Right atrium auricular region (tissue), 2 donors: ENCODE results near the gene POFUT2. TPM values are rescaled to one million over a fixed set of nuclear protein-coding genes. Genes with fewer than 3 reads are reported as not detected.

Experiments
- DNase-seq: peaks from one replicate; pipeline ENCODE4 v3.0.0-alpha.2; 2019; ENCODE audit warnings: low spot score
- H3K27ac ChIP-seq, 2 donors: fragments of 200-600 bp; sonication (generic); 1 replicate in 1 of 2; 2 replicates in 1 of 2; pipeline ENCODE4 v1.5.1; 2016 to 2019
- H3K27me3 ChIP-seq, 2 donors: fragments of 200-600 bp; sonication (generic); one replicate each; pipeline versions ENCODE4 v1.5.1 to v1.6.0; 2017 to 2019
- H3K36me3 ChIP-seq: fragments of 200-600 bp; sonication (generic); one replicate; pipeline ENCODE4 v1.5.1; 2016
- H3K4me1 ChIP-seq, 2 donors: fragments of 200-600 bp; sonication (generic); one replicate each; pipeline versions ENCODE4 v1.5.1 to v1.6.0; 2017 to 2019
- H3K4me3 ChIP-seq, 2 donors: fragments of 200-600 bp; sonication (generic); 1 replicate in 1 of 2; 2 replicates in 1 of 2; pipeline ENCODE4 v1.5.1; 2017 to 2019; ENCODE audit warnings: mild to moderate bottlenecking in 1 of 2, moderate library complexity in 1 of 2
- H3K9me3 ChIP-seq, 2 donors: fragments of 200-600 bp; sonication (generic); one replicate each; pipeline ENCODE4 v1.5.1; 2019
- CTCF ChIP-seq, 2 donors: fragments of 200-600 bp; sonication (generic); IDR thresholded peaks; one replicate each; pipeline ENCODE4 v1.5.1; 2019; ENCODE audit warnings: antibody characterized with exemption in 2 of 2
- total RNA-seq, 2 donors: library from RNA; depleted of rRNA; stranded (reverse); fragments of >200 nt; gene quantifications; one replicate each; pipeline ENCODE4 v1.1.0, GENCODE V29; 2016

The POFUT2 gene
- total RNA-seq, 2 donors from 2014 or later: 5.8 to 12.0 TPM

GRCh38 chr21:45334591-45335081, 46.9 kb upstream of the POFUT2 start:
- Histone ChIP-seq H3K9me3 (no peaks in the 10 kb centered on the region), H3K4me1 (peaks cover 0 to 2% of the 10 kb centered on the region in 2 donors), H3K27me3 (no peaks in the 10 kb centered on the region), H3K36me3 (no peaks in the 10 kb centered on the region), H3K4me3 (no peak overlapping the region), H3K27ac (no peak overlapping the region)
- TF ChIP-seq CTCF (IDR thresholded peaks at IDR 0.05): no peak
- DNase-seq: no peak

GRCh38 chr21:45334134-45334533, 46.4 kb upstream of the POFUT2 start:
- Histone ChIP-seq H3K36me3 (no peaks in the 10 kb centered on the region), H3K9me3 (no peaks in the 10 kb centered on the region), H3K4me3 (no peak overlapping the region), H3K27ac (no peak overlapping the region), H3K4me1 (no peaks in the 10 kb centered on the region), H3K27me3 (no peaks in the 10 kb centered on the region)
- DNase-seq: no peak
- TF ChIP-seq CTCF (IDR thresholded peaks at IDR 0.05): no peak

- TF ChIP-seq CTCF (IDR thresholded peaks at IDR 0.05): no peak
Measured at GRCh38 chr21:45333583-45334121, 46.0 kb upstream of the POFUT2 start.

GRCh38 chr21:45332981-45333582, 45.4 kb upstream of the POFUT2 start:
- Histone ChIP-seq H3K4me3 (no peak overlapping the region), H3K36me3 (no peaks in the 10 kb centered on the region), H3K4me1 (no peaks in the 10 kb centered on the region), H3K27me3 (no peaks in the 10 kb centered on the region), H3K9me3 (no peaks in the 10 kb centered on the region), H3K27ac (no peak overlapping the region)
- DNase-seq: no peak
- no peak for TF ChIP-seq CTCF (IDR thresholded peaks at IDR 0.05)

More at GRCh38 chr21:45333583-45334121, 46.0 kb upstream of the POFUT2 start:
- H3K9me3 ChIP-seq: no peaks in the 10 kb centered on the region
- H3K36me3 ChIP-seq: no peaks in the 10 kb centered on the region
- H3K27ac ChIP-seq: no peak overlapping the region
- no peaks in the 10 kb centered on the region for H3K27me3 ChIP-seq
- no peaks in the 10 kb centered on the region for H3K4me1 ChIP-seq
- no peak overlapping the region for H3K4me3 ChIP-seq
- no peak for DNase-seq

- no peak for TF ChIP-seq CTCF (IDR thresholded peaks at IDR 0.05)
- DNase-seq: no peak
- no peaks in the 10 kb centered on the region for H3K9me3 ChIP-seq
- H3K4me1 ChIP-seq: no peaks in the 10 kb centered on the region
- no peak overlapping the region for H3K27ac ChIP-seq
- H3K4me3 ChIP-seq: no peak overlapping the region
- no peaks in the 10 kb centered on the region for H3K27me3 ChIP-seq
- no peaks in the 10 kb centered on the region for H3K36me3 ChIP-seq
Measured at GRCh38 chr21:45332415-45332814, 44.7 kb upstream of the POFUT2 start.
